ENCODE data around the gene PPP2R5B.

PPP2R5B gene

GRCh38 chr11:64877390-64878222, 46.9 kb upstream of the PPP2R5B start:
- DNase-seq (ENCODE audit: low read depth in 1 of 2, low spot score in 1 of 2) = peak in 1 of 2 experiments; percentile 48
- peak overlapping the region; percentile 77 for H3K27ac ChIP-seq (replicated peaks)
- TF ChIP-seq POLR2AphosphoS5 (IDR thresholded peaks at IDR 0.05; ENCODE audit: low read depth) = no peak

GRCh38 chr11:64878223-64878493, 46.3 kb upstream of the PPP2R5B start:
- TF ChIP-seq POLR2AphosphoS5 (IDR thresholded peaks at IDR 0.05; ENCODE audit: low read depth) = no peak; the same call in 1 of the 2 replicates
- no peak for TF ChIP-seq REST (IDR thresholded peaks at IDR 0.05; ENCODE audit: insufficient replicate concordance, low read depth)
- no peak for TF ChIP-seq GABPA (IDR thresholded peaks at IDR 0.05; ENCODE audit: low read depth)
- no peak for TF ChIP-seq SPI1 (IDR thresholded peaks at IDR 0.05; ENCODE audit: borderline replicate concordance, low read depth)
- TF ChIP-seq CTCF (IDR thresholded peaks at IDR 0.05; ENCODE audit: insufficient read depth, low read length) = no peak
- Histone ChIP-seq H3K27me3 (ENCODE audit: insufficient read depth, poor library complexity, severe bottlenecking) (no peaks in the 10 kb centered on the region), H3K4me3 (replicated peaks; ENCODE audit: insufficient read depth, low read length) (peak overlapping the region; percentile 86), H3K27ac (replicated peaks) (peak overlapping the region; percentile 77)
- DNase-seq (ENCODE audit: low read depth in 1 of 2, low spot score in 1 of 2) = no peak

More at GRCh38 chr11:64877390-64878222, 46.9 kb upstream of the PPP2R5B start:
- Histone ChIP-seq H3K4me3 (replicated peaks; ENCODE audit: insufficient read depth, low read length) (peak overlapping the region; percentile 86), H3K27me3 (ENCODE audit: insufficient read depth, poor library complexity, severe bottlenecking) (no peaks in the 10 kb centered on the region)

- peak within 1 kb of the TSS; percentile 86 for H3K27ac ChIP-seq (replicated peaks)
- no peaks in the 10 kb centered on the region for H3K27me3 ChIP-seq (ENCODE audit: insufficient read depth, poor library complexity, severe bottlenecking)
- peak; percentile 94 for TF ChIP-seq POLR2AphosphoS5 (IDR thresholded peaks at IDR 0.05; ENCODE audit: low read depth)
- TF ChIP-seq GABPA (IDR thresholded peaks at IDR 0.05; ENCODE audit: low read depth) = no peak
- peak; percentile 61 for TF ChIP-seq CTCF (IDR thresholded peaks at IDR 0.05; ENCODE audit: insufficient read depth, low read length)
- TF ChIP-seq SPI1 (IDR thresholded peaks at IDR 0.05; ENCODE audit: borderline replicate concordance, low read depth) = no peak
- peak within 1 kb of the TSS; percentile 86 for H3K4me3 ChIP-seq (replicated peaks; ENCODE audit: insufficient read depth, low read length)
- DNase-seq (ENCODE audit: low read depth in 1 of 2, low spot score in 1 of 2) = peak; percentile 98 to 99
Observed at GRCh38 chr11:64878494-64879243, 45.8 kb upstream of the PPP2R5B start, which contains the start of gene EHD1. EHD1 (minus strand) TSS chr11:64878621; CDS start chr11:64878464, 157 bp downstream.

- H3K27me3 ChIP-seq (ENCODE audit: insufficient read depth, poor library complexity, severe bottlenecking) = no peaks in the 10 kb centered on the region
- peak in 1 of 2 experiments; percentile 43 for DNase-seq (ENCODE audit: low read depth in 1 of 2, low spot score in 1 of 2)
- TF ChIP-seq POLR2AphosphoS5 (IDR thresholded peaks at IDR 0.05; ENCODE audit: low read depth) = no peak
- TF ChIP-seq CTCF (IDR thresholded peaks at IDR 0.05; ENCODE audit: insufficient read depth, low read length) = no peak
- TF ChIP-seq SPI1 (IDR thresholded peaks at IDR 0.05; ENCODE audit: borderline replicate concordance, low read depth) = peak; percentile 52; the same call in 1 of the 2 replicates
- TF ChIP-seq GABPA (IDR thresholded peaks at IDR 0.05; ENCODE audit: low read depth) = no peak
- H3K4me3 ChIP-seq (replicated peaks; ENCODE audit: insufficient read depth, low read length) = peak overlapping the region; percentile 53
- H3K27ac ChIP-seq (replicated peaks) = peak overlapping the region; percentile 86
Observed at GRCh38 chr11:64879244-64879900, 45.1 kb upstream of the PPP2R5B start.
